Measurements from ENCODE around the gene ATP10B. TPM values are rescaled to one million over a fixed set of nuclear protein-coding genes. Genes with fewer than 3 reads are reported as not detected.

ATP10B gene
- total RNA-seq, 2 donors from 2014 or later, result 1.3 to 2.1 TPM

GRCh38 chr5:160846642-160847041 is 5.4 kb downstream of the ATP10B start:
- Histone ChIP-seq H3K27me3 (no peaks in the 10 kb centered on the region), H3K27ac (no peak overlapping the region), H3K4me1 (no peaks in the 10 kb centered on the region), H3K4me3 (no peak overlapping the region), H3K9me3 (no peaks in the 10 kb centered on the region), H3K36me3 (replicated peaks in 1 of 2; ENCODE audit: insufficient read depth in 1 of 2, low read depth in 2 of 2) (no peaks in the 10 kb centered on the region)
- WGBS, 2 donors, result 81 to 85% methylated on average over 3 of the region's 3 CpGs
- no peak for ATAC-seq
- DNase-seq, result no peak
- TF ChIP-seq POLR2A (IDR thresholded peaks at IDR 0.05), result no peak
- no peak for TF ChIP-seq CTCF (IDR thresholded peaks at IDR 0.05)
- intact Hi-C loops (cut with DNase I), result no loop called here

GRCh38 chr5:160844177-160844576 is 7.8 kb downstream of the ATP10B start:
- DNase-seq, result no peak
- Histone ChIP-seq H3K4me1 (no peaks in the 10 kb centered on the region), H3K27me3 (no peaks in the 10 kb centered on the region), H3K9me3 (no peaks in the 10 kb centered on the region), H3K4me3 (no peak overlapping the region), H3K27ac (no peak overlapping the region), H3K36me3 (replicated peaks in 1 of 2; ENCODE audit: insufficient read depth in 1 of 2, low read depth in 2 of 2) (no peaks in the 10 kb centered on the region)
- no peak for TF ChIP-seq POLR2A (IDR thresholded peaks at IDR 0.05)
- no peak for TF ChIP-seq CTCF (IDR thresholded peaks at IDR 0.05)
- 65 to 68% methylated on average over 2 of the region's 2 CpGs for WGBS, 2 donors
- intact Hi-C loops (cut with DNase I), result no loop called here
- ATAC-seq, result no peak

- Histone ChIP-seq H3K9me3 (no peaks in the 10 kb centered on the region), H3K4me1 (no peaks in the 10 kb centered on the region), H3K27me3 (no peaks in the 10 kb centered on the region), H3K4me3 (no peak overlapping the region), H3K27ac (no peak overlapping the region), H3K36me3 (replicated peaks in 1 of 2; ENCODE audit: insufficient read depth in 1 of 2, low read depth in 2 of 2) (no peaks in the 10 kb centered on the region)
- TF ChIP-seq CTCF (IDR thresholded peaks at IDR 0.05) (no peak), POLR2A (IDR thresholded peaks at IDR 0.05) (no peak)
- no peak for DNase-seq
- WGBS, 2 donors, result 24 to 36% methylated on average over 2 of the region's 2 CpGs
- ATAC-seq, result no peak
- intact Hi-C loops (cut with DNase I), result no loop called here
These were observed 8.8 kb downstream of the ATP10B start for GRCh38 chr5:160843240-160843639.

- no peak for ATAC-seq
- 66 to 67% methylated on average over 3 of the region's 3 CpGs for WGBS, 2 donors
These were observed 14.0 kb downstream of the ATP10B start for GRCh38 chr5:160837749-160838593.

More at GRCh38 chr5:160837749-160838593, 14.0 kb downstream of the ATP10B start:
- no peak for DNase-seq
- no peaks in the 10 kb centered on the region for H3K27me3 ChIP-seq
- TF ChIP-seq POLR2A (IDR thresholded peaks at IDR 0.05) (no peak), CTCF (IDR thresholded peaks at IDR 0.05) (no peak)
- no peaks in the 10 kb centered on the region for H3K9me3 ChIP-seq
- peaks cover 13% of the 10 kb centered on the region for H3K4me1 ChIP-seq
- no peak overlapping the region for H3K27ac ChIP-seq
- intact Hi-C loops (cut with DNase I), result no loop called here
- no peak overlapping the region for H3K4me3 ChIP-seq
- no peaks in the 10 kb centered on the region for H3K36me3 ChIP-seq (replicated peaks in 1 of 2; ENCODE audit: insufficient read depth in 1 of 2, low read depth in 2 of 2)
